Lung (tissue), 12 donors: ENCODE data around the gene ZHX3. TPM values are rescaled to one million over a fixed set of nuclear protein-coding genes. Genes with fewer than 3 reads are reported as not detected.

ENCODE experiments used
- ATAC-seq: fragments of 200-7000 bp; cut with Tn5 transposase; one replicate; pipeline ENCODE4 v1.9.1; 2020; ENCODE audit warnings: moderate number of reproducible peaks; ENCODE audit not compliant: insufficient read depth, low FRiP score
- DNase-seq, 3 donors: peaks; one replicate each; pipeline ENCODE4 v3.0.0-alpha.2; 2013 to 2017
- H3K27ac ChIP-seq, 2 donors: one replicate each; pipeline ENCODE4 v1.5.1; 2013; ENCODE audit warnings: mild to moderate bottlenecking in 2 of 2, moderate library complexity in 2 of 2, control low read depth in 1 of 2, inconsistent platforms in 1 of 2, low read depth in 1 of 2, low read length in 1 of 2
- H3K27me3 ChIP-seq, 3 donors: one replicate each; pipeline ENCODE4 v1.5.1; 2013; ENCODE audit warnings: low read length in 2 of 3; ENCODE audit not compliant: control insufficient read depth in 3 of 3, insufficient read depth in 3 of 3
- H3K36me3 ChIP-seq, 4 donors: one replicate each; pipeline ENCODE4 v1.5.1; 2013; ENCODE audit warnings: low read length in 4 of 4, mild to moderate bottlenecking in 1 of 4, moderate library complexity in 1 of 4; ENCODE audit not compliant: control insufficient read depth in 4 of 4, insufficient read depth in 4 of 4
- H3K4me1 ChIP-seq, 5 donors: one replicate each; pipeline ENCODE4 v1.5.1; 2013; ENCODE audit warnings: low read length in 5 of 5, mild to moderate bottlenecking in 2 of 5, moderate library complexity in 1 of 5; ENCODE audit not compliant: control insufficient read depth in 5 of 5, insufficient read depth in 5 of 5
- H3K4me3 ChIP-seq: one replicate; pipeline ENCODE4 v1.5.1; 2013; ENCODE audit warnings: mild to moderate bottlenecking, control low read depth, moderate library complexity
- H3K9ac ChIP-seq, 2 donors: one replicate each; pipeline ENCODE4 v1.5.1; 2013; ENCODE audit warnings: low read length in 2 of 2, control low read depth in 1 of 2; ENCODE audit not compliant: insufficient read depth in 1 of 2
- H3K9me3 ChIP-seq, 4 donors: one replicate each; pipeline ENCODE4 v1.5.1; 2013; ENCODE audit warnings: low read length in 3 of 4, mild to moderate bottlenecking in 1 of 4, moderate library complexity in 1 of 4; ENCODE audit not compliant: control insufficient read depth in 4 of 4, insufficient read depth in 3 of 4
- CTCF ChIP-seq: IDR thresholded peaks from 2 replicates; pipeline ENCODE4 v1.5.1; 2012; ENCODE audit warnings: mild to moderate bottlenecking; ENCODE audit errors: control extremely low read depth, extremely low read depth
- WGBS, 2 donors: extraction: QIAGEN DNeasy Blood & Tissue Kit; methylation state at CpG; one replicate each; pipeline ENCODE4 v1.1.7; 2013; 5-methylcytosine and 5-hydroxymethylcytosine counted together
- polyA plus RNA-seq, 2 donors: library from polyadenylated mRNA; stranded (reverse); fragments of 200-250 nt; gene quantifications; one replicate each; pipeline ENCODE4 v1.2.1, GENCODE V29; 2013
- total RNA-seq, 2 donors: library from RNA; depleted of rRNA in 1 of 2; stranded (reverse); fragments of >200 nt in 1 of 2; gene quantifications; one replicate each; pipeline ENCODE4 v1.2.1, GENCODE V29; 2014 to 2021
- donor health status: control.
- donor health status: control.
- donor health status: Bipolar disorder and iron deficiency.
- donor health status: healthy.
- donor health status: DM: yes; HTN: yes; CAD: no.

ZHX3 gene
- total and polyA plus RNA-seq, 4 donors = 8.3 to 48.2 (median 18.0) TPM

GRCh38 chr20:41192575-41192974 lies 125.0 kb downstream of the ZHX3 start:
- Histone ChIP-seq H3K4me3 (no peak overlapping the region), H3K27me3 (no peaks in the 10 kb centered on the region), H3K9ac (no peak overlapping the region), H3K36me3 (peaks cover 0 to 7% (median 2%) of the 10 kb centered on the region in 4 donors), H3K9me3 (peaks cover 0 to 10% (median 5%) of the 10 kb centered on the region in 4 donors), H3K27ac (no peak overlapping the region), H3K4me1 (no peaks in the 10 kb centered on the region)
- ATAC-seq (no peak), DNase-seq (no peak)
- WGBS, 2 donors = 92 to 96% methylated on average over 3 of the region's 3 CpGs
- TF ChIP-seq CTCF = no peak

GRCh38 chr20:41191562-41192500 lies 125.7 kb downstream of the ZHX3 start:
- ATAC-seq = no peak
- 94 to 98% methylated on average over 5 of the region's 5 CpGs for WGBS, 2 donors

DNA sequence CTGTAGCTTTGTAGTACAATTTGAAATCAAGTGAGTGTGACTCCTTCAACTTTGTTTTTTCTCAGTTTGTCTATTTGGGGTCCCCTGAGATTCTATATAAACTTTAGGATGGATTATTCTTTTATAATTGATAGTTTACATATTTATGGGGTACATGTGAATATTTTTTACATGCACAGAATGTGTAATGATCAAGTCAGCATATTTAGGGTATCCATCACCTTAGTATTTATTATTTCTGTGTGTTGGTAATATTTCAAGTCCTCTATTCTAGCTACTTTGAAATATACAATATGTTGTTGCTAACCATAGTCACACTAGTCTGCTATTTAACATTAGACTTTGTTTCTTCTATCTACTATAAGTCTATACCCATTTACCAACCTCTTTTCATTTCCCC lies 129.9 kb downstream of the ZHX3 start:
- Histone ChIP-seq H3K9ac (no peak overlapping the region), H3K36me3 (peaks cover 0 to 8% (median 4%) of the 10 kb centered on the region in 4 donors), H3K27ac (no peak overlapping the region), H3K27me3 (no peaks in the 10 kb centered on the region), H3K4me1 (no peaks in the 10 kb centered on the region), H3K9me3 (peaks cover 0 to 7% (median 3%) of the 10 kb centered on the region in 4 donors), H3K4me3 (no peak overlapping the region)
- no peak for ATAC-seq
- no peak for DNase-seq
- no peak for TF ChIP-seq CTCF

More at GRCh38 chr20:41191562-41192500, 125.7 kb downstream of the ZHX3 start:
- H3K4me3 ChIP-seq = no peak overlapping the region
- H3K9me3 ChIP-seq = peaks cover 0 to 10% (median 4%) of the 10 kb centered on the region in 4 donors
- H3K27ac ChIP-seq = no peak overlapping the region
- no peak for DNase-seq
- H3K27me3 ChIP-seq = no peaks in the 10 kb centered on the region
- peaks cover 0 to 7% (median 2%) of the 10 kb centered on the region in 4 donors for H3K36me3 ChIP-seq
- TF ChIP-seq CTCF = no peak
- no peaks in the 10 kb centered on the region for H3K4me1 ChIP-seq
- H3K9ac ChIP-seq = no peak overlapping the region
